Small intestine (tissue), 7 donors: ENCODE results near the gene VPS8. TPM values are rescaled to one million over a fixed set of nuclear protein-coding genes. Genes with fewer than 3 reads are reported as not detected.

Source experiments
- DNase-seq, 2 donors: peaks; one replicate each; pipeline versions ENCODE4 v3.0.0 to v3.0.0-alpha.2; 2013
- FAIRE-seq: peaks from 2 replicates; lab custom pipeline; 2012; peaks lifted over from hg19 to GRCh38; lab: Jason Lieb, UNC
- H3K27ac ChIP-seq, 3 donors: one replicate each; pipeline ENCODE4 v1.5.1; 2013; ENCODE audit warnings: low read length in 2 of 3, mild to moderate bottlenecking in 2 of 3, control low read depth in 1 of 3, inconsistent platforms in 1 of 3, low read depth in 1 of 3, moderate library complexity in 1 of 3
- H3K27me3 ChIP-seq, 3 donors: one replicate each; pipeline ENCODE4 v1.6.1; 2013; ENCODE audit warnings: low read length in 3 of 3, inconsistent platforms in 1 of 3; ENCODE audit not compliant: control insufficient read depth in 3 of 3, insufficient read depth in 3 of 3
- H3K36me3 ChIP-seq, 3 donors: one replicate each; pipeline ENCODE4 v1.6.1; 2013; ENCODE audit warnings: low read length in 3 of 3, inconsistent platforms in 1 of 3, low read depth in 1 of 3, mild to moderate bottlenecking in 1 of 3, moderate library complexity in 1 of 3; ENCODE audit not compliant: control insufficient read depth in 3 of 3, insufficient read depth in 2 of 3
- H3K4me1 ChIP-seq, 3 donors: one replicate each; pipeline ENCODE4 v1.6.1; 2013; ENCODE audit warnings: low read length in 2 of 3, inconsistent platforms in 1 of 3, low read depth in 1 of 3, mild to moderate bottlenecking in 1 of 3, moderate library complexity in 1 of 3; ENCODE audit not compliant: control insufficient read depth in 3 of 3, insufficient read depth in 2 of 3
- H3K4me3 ChIP-seq, 3 donors: one replicate each; pipeline ENCODE4 v1.5.1; 2013; ENCODE audit warnings: low read length in 3 of 3, control low read depth in 1 of 3, inconsistent platforms in 1 of 3, low read depth in 1 of 3, mild to moderate bottlenecking in 1 of 3, moderate library complexity in 1 of 3
- H3K9me3 ChIP-seq, 2 donors: one replicate each; pipeline ENCODE4 v1.6.1; 2013; ENCODE audit warnings: low read depth in 1 of 2, low read length in 1 of 2; ENCODE audit not compliant: control insufficient read depth in 2 of 2, insufficient read depth in 1 of 2
- WGBS, 3 donors: extraction: QIAGEN DNeasy Blood & Tissue Kit; methylation state at CpG; one replicate each; pipeline ENCODE4 v1.1.7; 2013; 5-methylcytosine and 5-hydroxymethylcytosine counted together
- polyA plus RNA-seq, 4 donors: library from polyadenylated mRNA; stranded (reverse) in 3 of 4; unstranded in 1 of 4; fragments of 200-250 nt in 3 of 4; fragments of 120-200 nt in 1 of 4; gene quantifications; one replicate each; pipeline versions ENCODE4 v1.2.1 to v1.2.3, GENCODE V29; 2013
- donor health status: healthy with polysubstance abuse.
- donor health status: control.
- donor health status: control.
- donor health status: Bipolar disorder and iron deficiency.
- donor health status: healthy.

The VPS8 gene
- polyA plus RNA-seq, 4 donors = 7.8 to 32.5 (median 9.2) TPM

DNA sequence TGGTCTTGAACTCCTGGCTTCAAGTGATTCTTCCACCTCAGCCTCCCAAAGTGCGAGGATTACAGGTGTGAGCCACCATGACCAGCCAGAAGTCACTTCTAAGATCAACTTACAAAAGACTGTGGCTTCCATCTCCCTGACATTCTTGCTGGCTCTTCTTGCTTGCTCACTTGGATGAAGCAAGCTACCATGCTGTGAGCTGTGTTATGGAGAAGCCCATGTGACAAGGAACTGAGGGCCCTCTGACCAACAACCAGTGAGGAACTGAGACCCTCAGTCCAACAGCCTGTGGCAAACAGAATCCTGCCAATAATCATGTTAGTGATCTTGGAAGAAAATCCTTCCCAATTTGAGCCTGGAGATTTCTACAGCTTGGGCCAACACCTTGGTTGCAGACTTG, 7.2 kb upstream of the VPS8 start:
- WGBS, 3 donors = 90 to 92% (median 90%) methylated on average over 1 of the region's 1 CpG
- Histone ChIP-seq H3K4me3 (no peak overlapping the region), H3K9me3 (no peaks in the 10 kb centered on the region), H3K36me3 (no peaks in the 10 kb centered on the region), H3K27me3 (no peaks in the 10 kb centered on the region), H3K27ac (peak overlapping the region in 1 of 3 donors; percentile 70), H3K4me1 (peaks cover 2 to 36% (median 5%) of the 10 kb centered on the region in 3 donors)
- DNase-seq (no peak), FAIRE-seq (no peak)

DNA sequence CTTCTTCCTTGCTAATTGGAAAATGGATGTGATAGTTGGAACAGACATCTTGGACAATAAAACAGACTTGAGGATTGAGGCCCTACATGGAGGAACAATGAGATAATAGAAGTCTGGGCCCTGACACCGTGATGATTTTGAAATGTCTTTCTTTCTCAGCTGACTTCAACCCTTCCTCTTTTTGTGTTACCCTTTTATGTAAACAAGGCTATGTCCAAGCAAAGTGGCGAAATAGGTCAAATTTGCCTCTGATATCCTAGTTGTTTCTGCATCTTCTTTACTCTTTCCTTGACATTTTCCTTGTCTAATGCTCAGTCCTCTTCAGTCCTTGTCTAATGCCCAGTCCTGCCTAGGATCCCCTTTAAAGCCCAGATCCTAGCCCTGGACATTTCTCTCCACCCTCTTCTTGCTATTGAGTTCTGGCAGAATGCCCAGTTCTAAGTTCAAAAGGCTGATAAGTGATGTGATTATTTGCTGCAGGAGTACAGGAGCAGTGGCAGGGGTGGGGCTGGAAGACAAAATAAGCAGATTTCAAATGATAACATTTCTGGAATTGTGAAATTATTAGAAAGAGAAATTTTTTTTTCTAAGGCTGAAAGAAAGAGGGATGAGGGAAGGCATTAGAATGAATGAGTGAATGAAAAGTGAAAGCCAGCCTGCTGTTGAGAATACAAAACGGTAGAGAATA, 6.5 kb upstream of the VPS8 start:
- Histone ChIP-seq H3K9me3 (no peaks in the 10 kb centered on the region), H3K4me3 (no peak overlapping the region), H3K4me1 (peaks cover 2 to 33% (median 5%) of the 10 kb centered on the region in 3 donors), H3K36me3 (no peaks in the 10 kb centered on the region), H3K27me3 (no peaks in the 10 kb centered on the region), H3K27ac (no peak overlapping the region)
- FAIRE-seq (no peak), DNase-seq (peak; percentile 70 to 88)
- WGBS, 3 donors = 23 to 39% (median 36%) methylated on average over 3 of the region's 3 CpGs

GRCh38 chr3:184806567-184807271, 5.2 kb upstream of the VPS8 start:
- Histone ChIP-seq H3K36me3 (no peaks in the 10 kb centered on the region), H3K27me3 (no peaks in the 10 kb centered on the region), H3K4me1 (peaks cover 2 to 22% (median 5%) of the 10 kb centered on the region in 3 donors), H3K4me3 (no peak overlapping the region), H3K27ac (no peak overlapping the region), H3K9me3 (no peaks in the 10 kb centered on the region)
- FAIRE-seq (no peak), DNase-seq (peak in 1 of 2 donors; percentile 80)
- 17 to 68% (median 45%) methylated on average over 5 of the region's 5 CpGs for WGBS, 3 donors

GRCh38 chr3:184807549-184807948, 4.4 kb upstream of the VPS8 start:
- no peak for DNase-seq
- H3K9me3 ChIP-seq = no peaks in the 10 kb centered on the region
- peaks cover 2 to 22% (median 5%) of the 10 kb centered on the region in 3 donors for H3K4me1 ChIP-seq
- H3K4me3 ChIP-seq = no peak overlapping the region
- no peak for FAIRE-seq
- no peak overlapping the region for H3K27ac ChIP-seq
- no peaks in the 10 kb centered on the region for H3K36me3 ChIP-seq
- WGBS, 3 donors = 85 to 88% (median 86%) methylated on average over 3 of the region's 3 CpGs
- no peaks in the 10 kb centered on the region for H3K27me3 ChIP-seq

DNA sequence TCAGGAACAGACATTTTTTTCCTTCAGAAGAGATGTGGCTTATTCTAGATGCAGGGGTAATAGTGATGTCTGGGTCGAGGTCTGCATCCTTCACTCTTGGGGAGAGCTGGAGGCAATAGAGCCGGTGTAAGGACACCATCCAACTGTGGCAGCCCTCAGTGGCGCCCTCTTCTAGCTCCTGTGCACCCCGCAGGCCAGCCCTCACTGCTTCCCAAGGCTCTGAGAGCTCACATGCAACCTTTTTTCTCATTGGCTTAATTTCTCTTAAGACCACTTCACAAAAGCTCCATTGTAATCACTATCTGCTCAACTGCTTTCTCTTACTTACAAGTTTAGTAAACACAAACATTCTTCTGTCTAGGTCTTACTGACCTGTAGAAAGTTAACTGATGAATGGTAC, 3.9 kb upstream of the VPS8 start:
- 43 to 59% (median 53%) methylated on average over 4 of the region's 4 CpGs for WGBS, 3 donors
- Histone ChIP-seq H3K4me1 (peaks cover 5 to 25% (median 5%) of the 10 kb centered on the region in 3 donors), H3K36me3 (no peaks in the 10 kb centered on the region), H3K4me3 (no peak overlapping the region), H3K9me3 (no peaks in the 10 kb centered on the region), H3K27me3 (no peaks in the 10 kb centered on the region), H3K27ac (no peak overlapping the region)
- DNase-seq = no peak
- FAIRE-seq = no peak

DNA sequence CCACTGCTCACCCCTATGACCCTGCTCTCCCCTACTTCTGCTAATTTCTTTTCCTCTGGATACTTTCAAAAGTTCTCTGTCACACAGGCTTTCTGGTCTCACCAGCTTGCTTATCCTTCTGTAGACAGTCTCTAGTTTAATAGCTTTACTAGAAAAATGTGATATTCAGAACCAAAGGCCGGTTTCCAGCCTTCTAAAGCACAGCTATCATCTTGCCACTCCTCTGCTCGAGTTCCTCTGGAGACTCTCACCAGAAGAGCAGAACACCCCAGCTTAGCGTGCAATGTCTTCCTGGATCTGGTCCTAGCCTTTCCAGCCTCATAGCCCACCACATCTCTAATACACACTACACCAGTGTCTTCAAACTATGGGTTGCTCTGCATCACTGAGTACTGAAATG, 1.8 kb upstream of the VPS8 start:
- H3K36me3 ChIP-seq = no peaks in the 10 kb centered on the region
- H3K4me3 ChIP-seq = no peak overlapping the region
- FAIRE-seq (no peak), DNase-seq (no peak)
- H3K9me3 ChIP-seq = no peaks in the 10 kb centered on the region
- H3K27me3 ChIP-seq = no peaks in the 10 kb centered on the region
- no peak overlapping the region for H3K27ac ChIP-seq
- peaks cover 5 to 22% (median 7%) of the 10 kb centered on the region in 3 donors for H3K4me1 ChIP-seq
- WGBS, 3 donors = 94 to 97% (median 94%) methylated on average over 3 of the region's 3 CpGs

- Histone ChIP-seq H3K4me3 (no peak overlapping the region), H3K9me3 (no peaks in the 10 kb centered on the region), H3K27ac (no peak overlapping the region), H3K4me1 (peaks cover 0 to 15% (median 4%) of the 10 kb centered on the region in 3 donors), H3K36me3 (no peaks in the 10 kb centered on the region), H3K27me3 (no peaks in the 10 kb centered on the region)
- DNase-seq (no peak), FAIRE-seq (no peak)
- WGBS, 3 donors = 69 to 78% (median 78%) methylated on average over 3 of the region's 3 CpGs
These were observed 932 bp upstream of the VPS8 start for GRCh38 chr3:184811034-184811433.

- H3K4me3 ChIP-seq = peak overlapping the region in 2 of 3 donors; percentile 88 to 90
- 1 to 2% (median 1%) methylated on average over 3 of the region's 3 CpGs for WGBS, 3 donors
- no peaks in the 10 kb centered on the region for H3K9me3 ChIP-seq
- no peaks in the 10 kb centered on the region for H3K36me3 ChIP-seq
- peaks cover 0 to 9% (median 4%) of the 10 kb centered on the region in 3 donors for H3K4me1 ChIP-seq
- FAIRE-seq (no peak), DNase-seq (no peak)
- no peak overlapping the region for H3K27ac ChIP-seq
- no peaks in the 10 kb centered on the region for H3K27me3 ChIP-seq
These were observed 335 bp upstream of the VPS8 start for GRCh38 chr3:184811663-184811998.
